Ramos (cell line): ENCODE measurements around the gene UCKL1.
"Not testable (repeated sequence)": the region's sequence is repeated elsewhere in the genome, so short reads cannot be mapped to it uniquely, and the experiment has no call there.

ENCODE experiments used
- in situ Hi-C: fragments of 300-500 bp; cut with MboI; formaldehyde crosslinking; loops from one replicate; pipeline ENCODE4 v1.14.3; 2022; ENCODE audit warnings: low sequenced_read_pairs; ENCODE audit not compliant: unreplicated experiment

Gene UCKL1

GRCh38 chr20:63955827-63956663 lies at the start of gene UCKL1:
Gene UCKL1 (minus strand): TSS chr20:63956416. CDS start chr20:63956372, 44 bp downstream.
- in situ Hi-C loops, result no loop called here

- in situ Hi-C loops, result no loop called here
Observed at GRCh38 chr20:64005394-64005793, 49.2 kb upstream of the UCKL1 start.

- in situ Hi-C loops, result no loop called here
Observed at GRCh38 chr20:64003960-64004725, 47.9 kb upstream of the UCKL1 start.

- in situ Hi-C loops, result no loop called here
Observed at GRCh38 chr20:64001607-64002011, 45.4 kb upstream of the UCKL1 start.

GRCh38 chr20:64000906-64001305 lies 44.7 kb upstream of the UCKL1 start:
- in situ Hi-C loops, result no loop called here

- in situ Hi-C loops, result no loop called here
Observed at GRCh38 chr20:63982937-63983336, 26.7 kb upstream of the UCKL1 start.

- in situ Hi-C loops, result no loop called here
Observed at GRCh38 chr20:63980806-63981728, 24.9 kb upstream of the UCKL1 start, which contains the start of gene PRPF6. Gene PRPF6 (plus strand): TSS chr20:63981132. CDS start chr20:63981246, 114 bp downstream.

GRCh38 chr20:63980317-63980805 lies 24.1 kb upstream of the UCKL1 start:
- in situ Hi-C loops, result no loop called here

- in situ Hi-C loops, result no loop called here
Observed at GRCh38 chr20:63979557-63980316, 23.5 kb upstream of the UCKL1 start, which contains the start of gene SAMD10. Gene SAMD10 (minus strand): TSS chr20:63979642. CDS start chr20:63979467, 175 bp downstream.

GRCh38 chr20:63979229-63979556 lies 23.0 kb upstream of the UCKL1 start:
- in situ Hi-C loops, result no loop called here

GRCh38 chr20:63978319-63979228 lies 22.4 kb upstream of the UCKL1 start:
- in situ Hi-C loops, result no loop called here

GRCh38 chr20:63977739-63978276 lies 21.6 kb upstream of the UCKL1 start:
- in situ Hi-C loops, result no loop called here

GRCh38 chr20:63976980-63977738 lies 20.9 kb upstream of the UCKL1 start:
- in situ Hi-C loops, result no loop called here

- in situ Hi-C loops, result not testable (repeated sequence)
Observed at GRCh38 chr20:63976511-63976910, 20.3 kb upstream of the UCKL1 start.

GRCh38 chr20:63974402-63975200 lies 18.4 kb upstream of the UCKL1 start:
- in situ Hi-C loops, result no loop called here

- in situ Hi-C loops, result no loop called here
Observed at GRCh38 chr20:63973636-63974401, 17.6 kb upstream of the UCKL1 start.
